AG10803 (cell line): ENCODE data around the gene ZNF445.
"Not testable (repeated sequence)": the region's sequence is repeated elsewhere in the genome, so short reads cannot be mapped to it uniquely, and the experiment has no call there.

Experiments used
- DNase-seq: peaks from one replicate; pipeline ENCODE4 v3.0.0; 2010; ENCODE audit warnings: low read depth
- H3K4me3 ChIP-seq: 2 replicates; pipeline ENCODE4 v1.5.1; 2011; ENCODE audit warnings: mild to moderate bottlenecking, low read length, control low read depth
- TF ChIP-seq, protein P1 (sequence below): conservative IDR thresholded peaks from 2 replicates; pipeline ENCODE4 v1.5.1; 2011; ENCODE audit warnings: mild to moderate bottlenecking, low read length, control low read depth, inconsistent platforms

The ZNF445 gene

DNA sequence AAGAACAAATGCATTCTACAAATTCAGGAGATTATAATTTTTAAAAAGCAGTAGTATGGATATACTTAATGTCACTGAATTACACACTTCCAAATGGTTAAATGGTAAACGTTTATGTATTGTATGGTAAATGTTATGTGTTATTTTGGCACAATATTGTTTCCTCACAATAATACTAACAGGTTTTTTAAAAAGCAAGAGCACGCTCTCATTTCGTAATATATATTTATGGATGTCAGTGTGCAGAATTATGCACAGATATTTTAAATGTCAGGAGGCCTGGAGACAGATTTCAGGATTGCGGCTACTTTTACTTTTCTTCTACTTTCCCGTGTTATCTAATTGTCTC, 533 bp downstream of the ZNF445 start:
- peak overlapping the region; percentile 72 for H3K4me3 ChIP-seq
- TF ChIP-seq, protein P1, sequence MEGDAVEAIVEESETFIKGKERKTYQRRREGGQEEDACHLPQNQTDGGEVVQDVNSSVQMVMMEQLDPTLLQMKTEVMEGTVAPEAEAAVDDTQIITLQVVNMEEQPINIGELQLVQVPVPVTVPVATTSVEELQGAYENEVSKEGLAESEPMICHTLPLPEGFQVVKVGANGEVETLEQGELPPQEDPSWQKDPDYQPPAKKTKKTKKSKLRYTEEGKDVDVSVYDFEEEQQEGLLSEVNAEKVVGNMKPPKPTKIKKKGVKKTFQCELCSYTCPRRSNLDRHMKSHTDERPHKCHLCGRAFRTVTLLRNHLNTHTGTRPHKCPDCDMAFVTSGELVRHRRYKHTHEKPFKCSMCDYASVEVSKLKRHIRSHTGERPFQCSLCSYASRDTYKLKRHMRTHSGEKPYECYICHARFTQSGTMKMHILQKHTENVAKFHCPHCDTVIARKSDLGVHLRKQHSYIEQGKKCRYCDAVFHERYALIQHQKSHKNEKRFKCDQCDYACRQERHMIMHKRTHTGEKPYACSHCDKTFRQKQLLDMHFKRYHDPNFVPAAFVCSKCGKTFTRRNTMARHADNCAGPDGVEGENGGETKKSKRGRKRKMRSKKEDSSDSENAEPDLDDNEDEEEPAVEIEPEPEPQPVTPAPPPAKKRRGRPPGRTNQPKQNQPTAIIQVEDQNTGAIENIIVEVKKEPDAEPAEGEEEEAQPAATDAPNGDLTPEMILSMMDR = no peak

GRCh38 chr3:44476181-44476611, 1.3 kb downstream of the ZNF445 start:
- TF ChIP-seq, protein P1 = peak; percentile 27
- peak overlapping the region; percentile 72 for H3K4me3 ChIP-seq
- DNase-seq = peak; percentile 45

More for the DNA sequence above, 533 bp downstream of the ZNF445 start:
- no peak for DNase-seq

GRCh38 chr3:44474886-44475285, 2.6 kb downstream of the ZNF445 start:
- not testable (repeated sequence) for DNase-seq, H3K4me3 ChIP-seq

DNA sequence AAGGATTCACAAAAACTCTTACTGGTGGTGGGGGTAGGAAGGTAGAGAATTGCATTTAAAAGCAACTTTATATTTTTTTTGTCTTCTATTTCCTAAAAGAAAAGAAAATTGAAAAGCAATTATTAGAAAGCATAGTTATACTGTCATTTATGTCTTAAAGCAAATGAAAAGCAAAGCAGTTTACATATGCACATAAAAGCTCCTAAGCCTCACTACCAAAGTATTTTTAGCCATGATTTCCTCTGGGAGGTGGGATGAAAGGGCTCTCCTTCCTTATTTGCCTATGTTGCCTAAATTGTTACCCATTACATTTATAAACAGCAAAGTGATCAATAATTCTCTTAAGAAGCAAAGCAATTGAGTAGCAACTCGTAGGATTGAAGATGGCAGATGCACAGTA, 7.0 kb downstream of the ZNF445 start:
- H3K4me3 ChIP-seq = no peak overlapping the region
- DNase-seq = no peak
- TF ChIP-seq, protein P1 = no peak

GRCh38 chr3:44469914-44470313, 7.6 kb downstream of the ZNF445 start:
- no peak overlapping the region for H3K4me3 ChIP-seq
- TF ChIP-seq, protein P1 = no peak
- no peak for DNase-seq

DNA sequence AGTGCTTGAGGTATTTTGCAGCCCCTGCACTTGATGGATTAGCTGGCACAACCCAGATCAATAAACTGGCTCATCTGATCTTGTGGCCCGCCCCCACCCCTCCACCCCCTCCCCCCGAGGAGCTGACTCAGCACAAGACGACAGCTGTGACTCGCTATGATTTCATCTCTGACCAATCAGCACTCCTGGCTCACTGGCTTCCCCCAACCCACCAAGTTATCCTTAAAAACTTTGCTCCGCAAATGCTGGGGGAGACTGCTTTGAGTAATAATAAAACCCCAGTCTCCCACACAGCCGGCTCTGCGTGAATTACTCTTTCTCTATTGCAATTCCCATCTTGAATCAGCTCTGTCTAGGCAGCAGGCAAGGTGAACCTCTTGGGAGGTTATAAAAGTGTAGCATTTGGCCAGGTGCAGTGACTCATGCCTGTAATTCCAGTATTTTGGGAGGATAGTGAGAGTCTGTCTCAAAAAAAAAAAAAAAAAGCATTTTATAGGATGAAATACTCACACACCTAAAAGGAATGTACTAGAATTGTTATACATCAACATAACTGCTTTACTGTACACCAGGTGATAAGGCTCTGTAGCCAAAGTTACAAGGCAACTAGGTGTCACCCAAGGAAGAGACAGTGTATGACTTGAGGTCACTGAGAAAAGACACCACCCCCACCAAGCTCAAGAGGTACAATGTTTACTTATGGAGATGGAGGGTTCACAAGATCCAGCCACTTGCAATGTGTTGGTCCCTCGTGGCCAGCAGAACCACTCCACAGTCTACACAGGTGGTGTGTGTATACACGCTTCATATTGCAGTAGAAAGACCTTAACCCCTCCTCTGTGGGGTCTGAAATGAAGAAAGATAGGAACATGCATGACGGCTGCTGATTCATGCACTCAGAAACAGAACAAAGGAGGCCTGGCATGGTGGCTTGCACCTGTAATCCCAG, 8.6 kb downstream of the ZNF445 start:
- H3K4me3 ChIP-seq = no peak overlapping the region
- TF ChIP-seq, protein P1 = no peak
- peak; percentile 9 for DNase-seq

- DNase-seq, H3K4me3 ChIP-seq: not testable (repeated sequence)
Measured at GRCh38 chr3:44468099-44468537, 9.4 kb downstream of the ZNF445 start.

DNA sequence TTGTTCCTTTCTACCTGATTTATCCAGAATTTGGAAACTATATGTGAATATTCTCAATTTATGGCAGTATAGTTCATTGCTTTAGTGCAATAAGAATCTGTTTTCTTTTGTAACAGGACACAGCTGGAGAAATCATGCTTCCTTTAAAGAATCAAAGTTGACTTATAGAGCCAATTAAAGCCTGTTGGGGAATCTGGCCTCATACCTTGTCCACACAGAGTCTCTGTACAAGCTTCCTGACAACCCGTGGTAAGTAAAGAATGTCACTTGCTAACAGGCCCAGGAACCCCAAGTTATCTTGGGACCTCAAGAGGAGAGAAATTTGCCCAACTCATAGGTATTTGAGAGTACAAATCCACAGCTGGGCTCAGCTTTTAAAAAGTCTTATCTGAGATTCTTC, 10.2 kb downstream of the ZNF445 start:
- TF ChIP-seq, protein P1 = no peak
- DNase-seq = no peak
- no peak overlapping the region for H3K4me3 ChIP-seq

DNA sequence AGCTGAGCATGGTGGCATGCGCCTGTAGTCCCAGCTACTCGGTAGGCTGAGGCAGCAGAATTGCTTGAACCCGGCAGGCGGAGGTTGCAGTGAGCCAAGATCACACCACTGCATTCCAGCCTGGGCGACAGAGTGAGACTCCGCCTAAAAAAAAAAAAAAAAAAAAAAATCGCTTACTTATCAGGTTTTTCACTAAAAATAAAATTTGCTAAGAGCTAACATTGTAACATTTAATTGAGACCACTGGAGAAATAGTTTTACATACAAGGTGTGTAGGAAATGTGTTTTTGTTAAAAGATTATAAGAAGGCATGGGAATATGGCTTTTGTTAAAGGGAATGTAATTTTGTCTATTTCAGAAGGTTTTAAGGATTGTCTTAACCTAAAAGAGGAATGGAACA, 12.6 kb downstream of the ZNF445 start:
- H3K4me3 ChIP-seq, DNase-seq: not testable (repeated sequence)
